ENCODE measurements around the gene PPP1R18.
A peak's percentile ranks its signal among the peaks of the same experiment; 100 is the strongest.
"Not testable (repeated sequence)": the region's sequence is repeated elsewhere in the genome, so short reads cannot be mapped to it uniquely, and the experiment has no call there.

Gene PPP1R18

GRCh38 chr6:30672445-30673253 lies 13.8 kb downstream of the PPP1R18 start, which contains the start of gene DHX16:
Gene DHX16, minus strand, starts transcription at chr6:30673006. Its CDS starts 165 bp downstream, at chr6:30672841.
- no CpG with 5 or more reads among the region's 57 CpGs for WGBS, 2 donors (ENCODE audit: extremely low coverage in 2 of 2, insufficient read length in 2 of 2, insufficient replicate concordance in 1 of 2)
- Histone ChIP-seq H2BK12ac (ENCODE audit: low read length) (no peak within 1 kb of the TSS), H3K23ac (ENCODE audit: low read depth, low read length, poor library complexity) (peak within 1 kb of the TSS; percentile 76), H3K4ac (ENCODE audit: low read length) (no peak within 1 kb of the TSS), H2BK15ac (ENCODE audit: low read length) (no peak within 1 kb of the TSS), H2BK5ac (ENCODE audit: low read length) (peak within 1 kb of the TSS; percentile 88), H3K14ac (ENCODE audit: low read length) (peak within 1 kb of the TSS; percentile 83), H4K8ac (ENCODE audit: low read depth, low read length) (no peak within 1 kb of the TSS), H2AK5ac (ENCODE audit: low read depth, low read length) (peak within 1 kb of the TSS; percentile 58), H3K4me1 (ENCODE audit: control insufficient read depth in 2 of 2, insufficient read depth in 1 of 2, low read depth in 1 of 2, low read length in 2 of 2) (peaks cover 0 to 4% of the 10 kb centered on the region in 2 donors), H2AFZ (ENCODE audit: low read length) (peak within 1 kb of the TSS; percentile 87), H2BK120ac (ENCODE audit: low read depth, low read length) (no peak within 1 kb of the TSS), H3K27me3 (ENCODE audit: control insufficient read depth in 3 of 3, insufficient read depth in 3 of 3, low read depth in 1 of 3, low read length in 3 of 3) (no peaks in the 10 kb centered on the region), H3K4me2 (ENCODE audit: insufficient read depth, low read length, poor library complexity, severe bottlenecking) (peak within 1 kb of the TSS; percentile 79), H3K9ac (ENCODE audit: low read depth, low read length, poor library complexity) (peak within 1 kb of the TSS; percentile 99), H3K27ac (replicated peaks; ENCODE audit: low read length) (peak within 1 kb of the TSS; percentile 54), H3K79me1 (ENCODE audit: low read depth, low read length) (peaks cover 7% of the 10 kb centered on the region), H4K91ac (ENCODE audit: low read depth, low read length, poor library complexity) (no peak within 1 kb of the TSS), H3K4me3 (ENCODE audit: low read length in 2 of 2) (peak within 1 kb of the TSS; percentile 85 to 97), H3K9me3 (replicated peaks in 1 of 2; ENCODE audit: control insufficient read depth in 2 of 2, insufficient read depth in 1 of 2, low read depth in 1 of 2, low read length in 2 of 2) (no peaks in the 10 kb centered on the region), H3K36me3 (replicated peaks in 1 of 2; ENCODE audit: control insufficient read depth in 2 of 2, insufficient read depth in 2 of 2, low read length in 2 of 2) (peaks cover 27 to 50% of the 10 kb centered on the region in 2 donors), H3K18ac (ENCODE audit: low read length) (peak within 1 kb of the TSS; percentile 79)
- peak; percentile 94 for DNase-seq (ENCODE audit: low spot score)

GRCh38 chr6:30670760-30671527 lies 15.5 kb downstream of the PPP1R18 start:
- no peak overlapping the region for H3K4me3 ChIP-seq (ENCODE audit: low read length in 2 of 2)
- H2AK5ac ChIP-seq (ENCODE audit: low read depth, low read length), result no peak overlapping the region
- no peaks in the 10 kb centered on the region for H3K27me3 ChIP-seq (ENCODE audit: control insufficient read depth in 3 of 3, insufficient read depth in 3 of 3, low read depth in 1 of 3, low read length in 3 of 3)
- no peak overlapping the region for H2AFZ ChIP-seq (ENCODE audit: low read length)
- H3K23ac ChIP-seq (ENCODE audit: low read depth, low read length, poor library complexity), result no peak overlapping the region
- H3K18ac ChIP-seq (ENCODE audit: low read length), result no peak overlapping the region
- H3K4me1 ChIP-seq (ENCODE audit: control insufficient read depth in 2 of 2, insufficient read depth in 1 of 2, low read depth in 1 of 2, low read length in 2 of 2), result peaks cover 0 to 4% of the 10 kb centered on the region in 2 donors
- no peak overlapping the region for H3K4me2 ChIP-seq (ENCODE audit: insufficient read depth, low read length, poor library complexity, severe bottlenecking)
- DNase-seq (ENCODE audit: low spot score), result no peak
- no peak overlapping the region for H4K8ac ChIP-seq (ENCODE audit: low read depth, low read length)
- no peak overlapping the region for H3K14ac ChIP-seq (ENCODE audit: low read length)
- H2BK12ac ChIP-seq (ENCODE audit: low read length), result no peak overlapping the region
- H4K91ac ChIP-seq (ENCODE audit: low read depth, low read length, poor library complexity), result no peak overlapping the region
- peaks cover 13 to 49% of the 10 kb centered on the region in 2 donors for H3K36me3 ChIP-seq (replicated peaks in 1 of 2; ENCODE audit: control insufficient read depth in 2 of 2, insufficient read depth in 2 of 2, low read length in 2 of 2)
- H2BK15ac ChIP-seq (ENCODE audit: low read length), result no peak overlapping the region
- no CpG with 5 or more reads among the region's 27 CpGs for WGBS, 2 donors (ENCODE audit: extremely low coverage in 2 of 2, insufficient read length in 2 of 2, insufficient replicate concordance in 1 of 2)
- no peak overlapping the region for H2BK5ac ChIP-seq (ENCODE audit: low read length)
- H3K9ac ChIP-seq (ENCODE audit: low read depth, low read length, poor library complexity), result peak overlapping the region; percentile 44
- no peaks in the 10 kb centered on the region for H3K9me3 ChIP-seq (replicated peaks in 1 of 2; ENCODE audit: control insufficient read depth in 2 of 2, insufficient read depth in 1 of 2, low read depth in 1 of 2, low read length in 2 of 2)
- H3K27ac ChIP-seq (replicated peaks; ENCODE audit: low read length), result no peak overlapping the region
- no peak overlapping the region for H2BK120ac ChIP-seq (ENCODE audit: low read depth, low read length)
- no peak overlapping the region for H3K4ac ChIP-seq (ENCODE audit: low read length)
- H3K79me1 ChIP-seq (ENCODE audit: low read depth, low read length), result peaks cover 7% of the 10 kb centered on the region

- H2BK5ac ChIP-seq (ENCODE audit: low read length); H3K23ac ChIP-seq (ENCODE audit: low read depth, low read length, poor library complexity); H3K9me3 ChIP-seq (replicated peaks in 1 of 2; ENCODE audit: control insufficient read depth in 2 of 2, insufficient read depth in 1 of 2, low read depth in 1 of 2, low read length in 2 of 2); H2BK12ac ChIP-seq (ENCODE audit: low read length); H3K4me3 ChIP-seq (ENCODE audit: low read length in 2 of 2); H2BK15ac ChIP-seq (ENCODE audit: low read length); H3K9ac ChIP-seq (ENCODE audit: low read depth, low read length, poor library complexity); H3K79me1 ChIP-seq (ENCODE audit: low read depth, low read length); H2AK5ac ChIP-seq (ENCODE audit: low read depth, low read length); H3K4me2 ChIP-seq (ENCODE audit: insufficient read depth, low read length, poor library complexity, severe bottlenecking); H3K27ac ChIP-seq (replicated peaks; ENCODE audit: low read length); H3K14ac ChIP-seq (ENCODE audit: low read length); H2BK120ac ChIP-seq (ENCODE audit: low read depth, low read length); H3K4me1 ChIP-seq (ENCODE audit: control insufficient read depth in 2 of 2, insufficient read depth in 1 of 2, low read depth in 1 of 2, low read length in 2 of 2); H4K8ac ChIP-seq (ENCODE audit: low read depth, low read length); DNase-seq (ENCODE audit: low spot score); H2AFZ ChIP-seq (ENCODE audit: low read length); H3K27me3 ChIP-seq (ENCODE audit: control insufficient read depth in 3 of 3, insufficient read depth in 3 of 3, low read depth in 1 of 3, low read length in 3 of 3); H4K91ac ChIP-seq (ENCODE audit: low read depth, low read length, poor library complexity); H3K4ac ChIP-seq (ENCODE audit: low read length); H3K18ac ChIP-seq (ENCODE audit: low read length): not testable (repeated sequence)
- WGBS, 2 donors (ENCODE audit: extremely low coverage in 2 of 2, insufficient read length in 2 of 2, insufficient replicate concordance in 1 of 2), result no CpG with 5 or more reads among the region's 2 CpGs
- peaks cover 45 to 89% of the 10 kb centered on the region in 2 donors for H3K36me3 ChIP-seq (replicated peaks in 1 of 2; ENCODE audit: control insufficient read depth in 2 of 2, insufficient read depth in 2 of 2, low read length in 2 of 2)
Observed at GRCh38 chr6:30666300-30666699, 20.1 kb downstream of the PPP1R18 start.
